Stimulated activated CD4-positive, alpha-beta T cell treated with anti-CD3 and anti-CD28 coated beads, Interleukin-4, amount 100 ng/mL, for 24 hours (primary cell): Measurements from ENCODE around the gene DOCK3.
A peak's percentile ranks its signal among the peaks of the same experiment; 100 is the strongest.
"Not testable (repeated sequence)": the region's sequence is repeated elsewhere in the genome, so short reads cannot be mapped to it uniquely, and the experiment has no call there.

ENCODE experiments used
- DNase-seq: peaks from one replicate; pipeline ENCODE4 v3.0.0-alpha.2; 2020

The DOCK3 gene

DNA sequence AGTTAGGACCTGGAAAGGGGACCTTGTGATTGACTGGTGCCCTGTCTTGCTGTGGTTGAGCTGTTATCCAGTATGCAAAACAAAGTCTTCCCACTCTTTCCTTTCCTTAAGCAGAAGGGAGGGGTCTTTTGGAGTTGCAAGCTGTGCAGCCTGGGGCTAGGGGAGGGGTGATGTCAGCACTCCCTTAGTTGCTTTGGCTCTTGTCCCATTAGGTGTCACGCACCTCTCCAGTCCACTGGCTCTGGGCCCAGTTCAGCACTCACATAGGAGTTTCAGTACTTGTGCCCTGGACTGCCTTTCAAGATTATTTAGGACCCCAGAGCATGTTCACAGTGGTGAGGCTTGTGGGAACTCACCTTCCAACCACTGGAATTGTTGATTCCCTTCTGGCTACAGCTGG lies 238.5 kb downstream of the DOCK3 start:
- no peak for DNase-seq

DNA sequence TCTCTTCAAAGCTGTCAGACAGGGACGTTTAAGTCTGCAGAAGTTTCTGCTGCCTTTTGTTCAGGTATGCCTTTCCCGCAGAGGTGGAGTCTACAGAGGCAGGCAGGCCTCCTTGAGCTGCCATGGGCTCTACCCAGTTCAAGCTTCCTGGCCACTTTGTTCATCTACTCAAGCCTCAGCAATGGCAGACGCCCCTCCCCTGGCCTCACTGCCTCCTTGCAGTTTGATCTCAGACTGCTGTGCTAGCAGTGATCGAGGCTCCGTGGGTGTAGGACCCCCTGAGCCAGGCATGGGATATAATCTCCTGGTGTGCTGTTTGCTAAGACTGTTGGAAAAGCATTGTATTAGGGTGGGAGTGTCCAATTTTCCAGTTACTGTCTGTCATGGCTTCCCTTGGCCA lies 247.3 kb downstream of the DOCK3 start:
- DNase-seq = not testable (repeated sequence)

DNA sequence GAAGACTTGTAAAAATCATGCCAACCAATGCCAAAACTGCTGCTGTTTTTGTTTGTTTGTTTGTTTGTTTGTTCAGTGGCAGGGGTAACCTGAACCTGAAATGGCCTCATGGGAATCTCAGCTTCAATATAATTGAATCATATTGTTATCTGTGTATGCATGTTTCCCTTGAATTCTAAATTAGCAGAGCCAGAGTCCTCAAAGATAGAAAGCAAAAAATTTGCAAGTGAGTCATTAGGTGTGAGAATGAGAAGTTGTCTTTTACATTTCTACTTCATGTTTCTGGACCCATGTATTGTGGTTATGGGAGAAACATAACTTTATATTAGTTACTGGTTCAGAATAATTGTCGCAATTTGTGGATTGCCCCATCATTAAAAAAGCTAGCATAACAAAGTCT lies 249.2 kb downstream of the DOCK3 start:
- DNase-seq = no peak

DNA sequence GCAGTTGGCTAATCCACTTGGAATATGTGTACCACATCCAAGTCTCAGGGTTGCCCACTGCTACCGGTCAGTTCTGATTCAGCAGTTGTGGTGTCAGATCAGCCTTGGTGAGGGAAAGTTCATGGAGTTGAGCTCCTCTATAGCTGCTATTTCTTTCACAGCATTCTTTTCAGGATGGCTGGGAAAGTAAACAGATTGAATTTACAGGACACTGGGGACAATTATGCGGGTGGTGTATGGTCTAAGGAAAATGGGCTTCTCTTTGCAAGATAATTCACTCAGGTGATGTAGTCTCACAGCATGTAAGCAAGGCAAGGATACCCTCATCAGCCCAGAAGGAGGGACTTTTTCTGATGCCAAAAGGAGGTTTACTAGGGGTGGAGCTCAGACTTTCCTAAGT lies 249.9 kb downstream of the DOCK3 start:
- DNase-seq = no peak

DNA sequence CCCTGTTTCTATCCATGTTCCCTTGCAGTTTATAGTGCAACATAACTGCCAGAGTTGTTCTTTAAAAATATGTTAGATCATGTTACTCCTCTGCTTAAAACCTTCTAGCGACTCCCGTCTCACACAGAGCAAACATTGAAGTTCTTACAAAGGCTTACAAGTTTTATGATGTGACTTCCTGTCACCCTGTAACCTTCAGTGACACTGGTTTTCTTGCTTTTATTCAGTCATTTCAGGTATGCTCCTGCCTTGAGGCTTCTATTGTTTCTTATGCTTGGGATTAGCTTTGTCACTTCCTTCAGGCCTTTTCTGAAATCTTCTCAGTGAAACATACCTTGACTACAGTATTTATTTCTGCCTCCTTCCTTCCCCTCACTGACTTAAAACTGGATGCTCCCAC lies 252.1 kb downstream of the DOCK3 start:
- DNase-seq = no peak

DNA sequence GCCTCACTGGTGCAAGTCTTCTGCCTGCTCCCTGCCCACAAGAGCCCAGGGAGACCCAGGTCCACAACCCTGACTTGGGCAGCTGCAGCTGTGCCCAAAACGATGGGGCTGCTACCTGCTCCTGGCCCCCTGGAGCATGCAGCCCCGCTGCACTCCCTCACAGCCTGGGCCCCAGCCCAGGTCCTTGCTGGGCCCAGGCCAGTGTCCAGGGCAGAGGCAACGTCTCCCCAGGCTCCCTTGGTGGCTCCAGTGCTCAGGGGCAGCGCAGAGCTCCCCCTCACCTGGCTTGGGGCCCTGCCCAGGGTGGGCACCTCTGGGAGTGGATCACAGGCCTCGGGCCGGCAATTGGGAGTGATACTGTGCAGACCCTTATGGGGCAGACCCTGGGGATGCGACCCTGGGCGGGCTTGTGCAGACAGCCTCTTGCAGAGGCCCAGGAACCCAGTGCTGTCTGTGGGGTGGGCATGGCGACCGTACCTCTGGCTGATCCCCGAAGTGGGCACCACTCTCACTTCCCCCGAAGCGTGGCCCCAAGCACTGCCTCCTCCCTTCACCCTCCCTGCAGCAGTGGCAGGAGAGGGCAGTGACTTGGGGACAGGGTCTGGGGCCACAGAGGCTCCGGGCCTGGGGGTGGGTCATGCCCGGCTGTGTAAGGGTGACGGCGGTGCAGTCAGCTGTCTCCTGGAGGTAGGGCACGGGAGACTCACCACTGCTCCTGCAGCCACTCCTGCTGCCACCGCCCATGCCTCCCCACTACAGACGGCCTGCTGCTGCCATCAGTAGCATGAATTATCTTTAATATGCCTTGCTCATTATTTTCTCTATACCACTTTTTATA lies 255.9 kb downstream of the DOCK3 start:
- DNase-seq = no peak

DNA sequence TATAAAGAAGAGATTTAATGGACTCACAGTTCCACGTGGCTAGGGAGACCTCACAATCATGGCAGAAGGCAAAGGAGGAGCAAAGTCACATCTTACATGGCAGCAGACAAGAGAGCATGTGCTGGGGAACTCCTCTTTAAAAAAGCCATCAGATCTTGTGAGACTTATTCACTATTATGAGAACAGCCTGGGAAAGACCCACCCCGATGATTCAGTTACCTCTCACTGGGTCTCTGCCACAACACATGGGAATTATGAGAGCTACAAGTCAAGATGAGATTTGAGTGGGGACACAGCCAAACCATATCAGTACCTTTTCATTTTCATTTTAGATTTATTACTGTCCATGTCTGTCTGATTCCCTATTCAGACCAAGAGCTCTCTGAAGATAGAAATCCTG lies 258.2 kb downstream of the DOCK3 start:
- DNase-seq = peak; percentile 7

DNA sequence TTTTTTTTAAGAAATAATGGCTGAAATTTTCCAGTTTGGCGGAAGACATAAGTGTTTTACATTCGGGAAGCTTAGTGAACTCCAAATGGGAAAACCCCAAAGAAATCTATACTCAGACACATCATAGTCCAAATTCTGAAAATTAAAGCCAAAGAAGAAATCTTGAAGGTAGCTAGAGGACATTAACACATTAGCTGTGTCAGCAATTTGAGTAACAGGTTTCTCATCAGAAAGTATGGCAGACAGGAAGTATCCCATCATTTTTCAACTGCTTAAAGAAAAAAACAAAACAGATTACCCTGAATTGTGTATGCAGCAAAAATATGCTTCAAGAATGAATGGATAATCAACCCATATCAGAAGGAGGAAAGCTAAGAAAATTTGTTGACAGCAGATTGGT lies 261.7 kb downstream of the DOCK3 start:
- DNase-seq = no peak

DNA sequence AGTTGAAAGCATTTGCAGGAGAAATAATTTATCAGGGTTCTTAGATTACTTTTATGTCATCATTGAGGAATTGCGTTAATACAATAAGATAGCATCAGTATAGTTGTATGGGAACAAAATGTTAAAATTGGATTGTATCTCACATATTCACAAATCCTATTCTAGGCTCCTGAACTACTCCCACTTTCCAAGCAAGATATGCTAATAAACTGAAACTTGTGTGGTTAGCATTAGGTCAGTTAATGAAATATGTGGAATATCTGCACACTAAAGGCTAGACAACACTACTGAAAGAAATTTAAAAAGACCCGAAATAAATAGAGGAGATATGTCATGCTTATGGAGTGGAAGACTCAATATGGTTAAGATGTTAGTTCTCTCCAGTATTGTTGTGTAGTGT lies 272.7 kb downstream of the DOCK3 start:
- no peak for DNase-seq

DNA sequence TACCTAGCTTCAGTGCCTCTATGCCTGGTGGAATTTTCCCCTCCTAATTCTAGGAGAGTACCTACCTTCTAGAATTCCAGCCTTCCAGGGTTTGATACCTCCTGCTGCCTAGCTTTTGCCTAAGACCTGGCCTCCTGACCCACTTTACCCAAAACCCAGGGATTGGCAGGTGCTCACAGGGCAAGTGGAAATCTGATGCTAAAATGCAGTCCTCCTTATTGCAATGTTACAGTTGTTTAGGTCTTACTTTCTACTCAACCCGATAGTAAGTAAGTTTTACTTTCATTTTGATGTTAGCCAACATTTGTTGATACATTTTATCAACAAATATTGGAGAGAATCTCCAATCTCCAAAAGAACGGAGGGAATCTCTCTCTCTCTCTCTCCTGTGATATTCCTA lies 275.9 kb downstream of the DOCK3 start:
- no peak for DNase-seq

DNA sequence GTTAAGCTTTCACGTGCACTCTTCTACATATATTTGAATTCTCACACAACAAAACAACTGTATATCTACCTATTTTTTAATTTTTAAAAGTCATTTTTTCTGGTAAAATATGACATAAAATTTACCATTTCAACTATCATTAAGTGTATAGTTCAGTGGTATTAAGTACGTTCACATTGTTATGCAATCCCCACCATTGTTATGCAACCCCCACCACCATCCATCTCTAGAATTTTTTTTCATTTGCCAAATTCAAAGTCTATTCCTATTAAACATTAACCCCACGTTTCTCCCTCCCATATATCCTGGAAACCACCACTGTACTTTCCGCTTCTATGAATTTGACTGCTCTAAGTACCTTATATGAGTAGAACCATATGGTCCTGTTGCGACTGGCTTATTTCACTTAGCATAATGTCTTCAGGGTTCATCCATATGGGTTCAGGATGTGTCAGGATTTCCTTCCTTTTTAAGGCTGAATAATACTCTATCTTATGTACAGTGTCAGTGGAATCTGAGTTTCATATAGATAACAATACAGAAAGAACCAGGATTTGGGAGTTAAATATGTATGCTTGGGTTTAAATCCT lies 279.2 kb downstream of the DOCK3 start:
- DNase-seq = no peak

DNA sequence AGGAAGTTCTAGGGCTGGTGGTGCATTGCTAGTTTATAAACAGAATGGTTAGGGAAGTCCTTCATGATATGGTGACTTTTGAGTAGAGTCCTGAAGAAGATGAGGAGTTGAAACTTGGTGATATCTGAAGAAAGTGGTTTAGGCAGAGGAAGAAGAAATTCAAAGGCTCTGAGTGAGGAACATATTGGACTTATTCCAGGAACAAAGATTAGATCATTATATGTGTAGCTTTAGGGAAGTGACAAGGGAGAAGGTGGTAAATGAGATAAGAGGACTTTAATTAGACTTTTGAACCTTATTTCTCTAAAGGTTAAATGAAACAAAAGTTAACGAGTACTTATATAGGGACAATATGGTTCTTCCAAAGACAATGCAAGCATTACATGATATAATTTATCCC lies 286.7 kb downstream of the DOCK3 start:
- no peak for DNase-seq

DNA sequence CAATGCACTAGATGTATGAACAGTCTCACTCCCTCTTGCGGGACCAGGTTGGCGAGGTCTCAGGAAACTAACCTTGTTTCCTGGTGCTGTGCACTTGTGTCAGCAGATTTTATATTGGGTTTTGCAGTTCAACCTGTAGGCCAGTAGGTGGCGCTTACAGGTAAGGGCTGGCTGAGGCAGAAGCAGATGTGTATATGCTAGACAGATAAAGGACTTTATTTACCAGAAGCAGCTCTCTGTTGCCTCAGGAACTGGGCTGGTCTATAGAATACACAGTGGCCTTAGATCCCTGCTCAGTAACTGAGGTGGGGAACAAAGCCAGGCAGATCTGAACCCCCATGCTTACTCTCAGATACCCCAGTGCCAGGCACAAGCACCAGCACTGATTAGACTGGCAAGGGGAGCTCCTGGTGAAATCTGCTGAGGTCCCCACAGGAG lies 296.8 kb downstream of the DOCK3 start:
- DNase-seq = peak; percentile 54

DNA sequence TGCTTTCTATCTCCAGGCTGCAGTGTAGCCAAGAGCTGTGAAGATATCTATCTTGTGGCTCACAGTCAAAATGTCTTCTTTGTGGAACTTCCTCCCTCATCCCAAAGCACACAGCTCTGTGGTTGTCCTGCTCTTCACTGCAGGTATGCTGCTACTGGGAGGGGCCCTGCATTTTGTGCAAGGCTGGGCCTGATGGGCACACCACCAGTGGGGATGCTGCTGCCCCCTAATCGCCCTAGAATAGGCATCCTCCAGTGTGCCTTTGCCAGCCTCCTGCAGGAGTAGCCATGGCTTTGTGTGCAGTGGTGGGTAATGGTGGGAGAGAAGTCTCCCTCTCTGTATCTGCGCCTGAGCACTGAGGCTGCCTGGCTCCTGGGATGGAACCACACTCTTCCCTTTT lies 297.3 kb downstream of the DOCK3 start:
- no peak for DNase-seq

DNA sequence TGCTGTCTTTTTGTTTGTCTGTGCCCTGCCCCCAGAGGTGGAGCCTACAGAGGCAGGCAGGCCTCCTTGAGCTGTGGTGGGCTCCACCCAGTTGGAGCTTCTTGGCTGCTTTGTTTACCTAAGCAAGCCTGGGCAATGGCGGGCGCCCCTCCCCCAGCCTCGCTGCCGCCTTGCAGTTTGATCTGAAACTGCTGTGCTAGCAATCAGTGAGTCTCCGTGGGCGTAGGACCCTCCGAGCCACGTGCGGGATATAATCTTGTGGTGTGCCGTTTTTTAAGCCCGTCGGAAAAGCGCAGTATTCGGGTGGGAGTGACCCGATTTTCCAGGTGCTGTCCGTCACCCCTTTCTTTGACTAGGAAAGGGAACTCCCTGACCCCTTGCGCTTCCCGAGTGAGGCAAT lies 303.9 kb downstream of the DOCK3 start:
- not testable (repeated sequence) for DNase-seq

DNA sequence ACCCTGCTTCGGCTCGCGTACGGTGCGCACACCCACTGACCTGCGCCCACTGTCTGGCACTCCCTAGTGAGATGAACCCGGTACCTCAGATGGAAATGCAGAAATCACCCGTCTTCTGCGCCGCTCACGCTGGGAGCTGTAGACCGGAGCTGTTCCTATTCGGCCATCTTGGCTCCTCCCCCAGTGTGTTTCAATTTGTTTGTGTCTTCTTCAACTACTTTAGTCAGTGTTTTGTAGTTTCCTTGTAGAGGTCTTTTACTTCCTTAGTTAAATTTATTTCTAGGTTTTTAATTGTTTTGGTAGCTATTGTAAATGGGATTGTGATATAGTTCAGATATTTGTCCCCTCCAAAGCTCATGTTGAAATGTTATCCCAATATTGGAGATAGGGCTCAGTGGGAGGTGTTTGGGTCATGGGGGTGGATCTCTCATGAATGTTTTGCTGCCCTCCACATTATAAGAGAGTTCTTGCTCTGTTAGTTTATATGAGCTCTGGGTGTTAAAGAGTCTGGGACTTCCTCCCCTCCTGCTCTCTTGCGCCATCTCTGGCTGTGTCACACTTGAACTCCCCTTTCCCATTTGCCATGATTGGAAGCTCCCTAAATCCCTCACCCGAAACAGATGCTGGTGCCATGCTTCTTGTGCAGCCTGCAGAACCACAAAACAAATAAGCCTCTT lies 304.4 kb downstream of the DOCK3 start:
- no peak for DNase-seq

DNA sequence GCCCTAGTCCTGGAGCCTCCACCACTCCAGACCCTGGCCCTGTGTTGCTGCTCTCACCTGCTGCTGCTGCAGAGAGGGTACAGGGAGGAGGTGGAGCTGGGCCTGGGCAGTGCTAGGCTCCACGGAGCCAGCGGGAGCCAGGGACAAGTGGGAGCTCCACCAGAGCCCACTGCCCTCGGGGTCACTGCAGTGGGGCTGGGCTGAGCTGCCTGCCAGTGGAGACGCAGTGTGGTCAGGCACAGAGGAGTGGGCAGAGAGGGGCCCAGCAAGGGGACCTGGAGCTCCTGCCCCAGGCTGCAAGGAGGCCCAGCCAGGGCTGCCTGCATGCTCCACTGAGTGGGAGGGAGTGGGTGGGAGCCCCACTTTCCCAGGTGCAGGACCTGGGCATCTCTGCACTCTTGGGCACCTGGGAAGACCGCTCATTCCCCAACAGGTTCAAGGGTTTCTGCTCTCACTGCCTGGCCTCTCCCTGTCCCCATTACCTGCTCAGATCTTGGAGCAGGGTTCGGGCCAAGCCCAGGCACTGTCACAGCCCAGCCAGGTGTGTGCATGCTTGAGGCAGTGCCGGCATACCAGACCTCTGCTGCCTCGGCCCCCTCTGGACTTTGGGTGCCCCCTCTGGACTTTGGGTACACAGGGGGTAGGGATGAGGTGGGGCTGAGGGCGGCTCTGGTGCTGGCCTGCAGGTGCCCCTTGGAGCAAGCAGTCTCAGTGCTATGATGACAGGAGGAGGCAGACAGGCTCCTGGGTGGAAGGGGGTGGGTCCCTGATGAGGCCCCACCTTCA lies 308.0 kb downstream of the DOCK3 start:
- DNase-seq = no peak

DNA sequence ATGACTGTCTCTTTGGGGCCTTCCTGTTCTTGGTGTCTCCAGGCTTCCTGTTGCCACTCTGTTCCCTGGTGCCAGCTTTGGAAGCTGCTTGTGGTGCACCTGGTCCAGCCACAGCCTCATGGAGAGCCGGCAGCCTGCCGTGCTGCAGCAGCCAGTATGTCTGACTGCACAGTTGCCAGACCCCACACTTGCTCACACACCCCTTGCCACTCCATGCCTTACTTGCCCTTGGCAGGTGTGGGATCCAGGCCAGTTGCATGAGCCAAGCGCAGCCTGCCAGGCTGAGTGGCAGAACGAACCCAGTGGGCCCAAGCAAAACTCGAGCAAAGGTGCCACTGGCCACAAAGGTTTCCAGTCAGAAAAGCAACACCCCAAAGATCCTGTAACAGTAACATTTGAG lies 309.2 kb downstream of the DOCK3 start:
- no peak for DNase-seq

DNA sequence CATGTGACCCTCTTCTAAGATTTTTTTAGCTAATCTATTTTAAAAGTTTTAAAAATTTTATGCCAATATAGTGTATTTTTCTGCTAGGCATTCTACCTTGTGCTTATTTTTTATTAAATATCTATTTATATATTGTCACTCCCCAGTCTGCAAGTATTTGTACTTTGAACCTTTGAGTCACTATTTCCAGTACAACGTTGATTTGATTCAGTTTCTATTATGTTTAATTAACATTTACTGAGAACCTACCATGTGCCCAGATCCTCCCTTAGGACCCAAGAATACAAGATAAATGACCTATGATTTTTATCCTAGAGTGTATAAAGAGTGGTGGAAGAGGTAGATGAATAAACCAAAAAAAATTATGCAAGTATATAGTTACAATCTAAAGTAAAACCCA lies 311.2 kb downstream of the DOCK3 start:
- no peak for DNase-seq

DNA sequence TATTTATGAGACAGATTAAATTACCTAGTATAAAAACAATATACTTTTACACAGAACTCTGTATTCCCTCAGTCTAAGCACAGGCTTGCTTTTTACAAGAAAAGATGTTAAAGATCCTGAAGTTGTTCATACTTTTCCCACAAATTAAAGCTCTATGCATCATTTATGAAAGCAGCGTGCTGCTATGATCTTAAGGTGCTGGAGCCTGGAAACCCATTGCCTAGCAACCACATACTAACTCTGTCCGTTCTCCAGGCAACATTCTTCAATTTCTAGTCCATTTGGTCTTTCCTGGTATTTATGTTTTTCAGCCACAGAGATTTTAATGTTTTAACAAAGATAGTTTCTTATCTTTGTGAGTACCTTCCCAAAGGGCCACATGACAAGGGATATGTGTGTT lies 312.0 kb downstream of the DOCK3 start:
- DNase-seq = no peak

DNA sequence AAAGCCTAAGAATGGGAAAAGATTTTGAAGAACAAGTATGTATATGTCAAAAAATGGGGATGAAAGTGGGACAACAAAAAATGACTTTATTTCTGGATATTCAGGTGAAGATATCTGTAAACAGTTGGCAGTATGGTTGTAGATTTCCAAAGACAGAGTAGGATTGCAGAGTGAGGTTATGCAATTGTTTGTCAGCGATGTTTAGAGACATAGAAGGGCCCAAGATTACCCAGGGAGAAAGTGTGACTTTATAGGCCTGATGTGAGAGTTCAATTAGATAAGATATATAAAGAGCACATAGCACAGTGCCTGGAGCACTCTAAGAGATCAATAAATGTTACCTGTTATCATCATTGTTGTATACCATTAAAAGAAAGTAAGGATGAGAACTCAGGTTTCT lies 319.8 kb downstream of the DOCK3 start:
- no peak for DNase-seq

DNA sequence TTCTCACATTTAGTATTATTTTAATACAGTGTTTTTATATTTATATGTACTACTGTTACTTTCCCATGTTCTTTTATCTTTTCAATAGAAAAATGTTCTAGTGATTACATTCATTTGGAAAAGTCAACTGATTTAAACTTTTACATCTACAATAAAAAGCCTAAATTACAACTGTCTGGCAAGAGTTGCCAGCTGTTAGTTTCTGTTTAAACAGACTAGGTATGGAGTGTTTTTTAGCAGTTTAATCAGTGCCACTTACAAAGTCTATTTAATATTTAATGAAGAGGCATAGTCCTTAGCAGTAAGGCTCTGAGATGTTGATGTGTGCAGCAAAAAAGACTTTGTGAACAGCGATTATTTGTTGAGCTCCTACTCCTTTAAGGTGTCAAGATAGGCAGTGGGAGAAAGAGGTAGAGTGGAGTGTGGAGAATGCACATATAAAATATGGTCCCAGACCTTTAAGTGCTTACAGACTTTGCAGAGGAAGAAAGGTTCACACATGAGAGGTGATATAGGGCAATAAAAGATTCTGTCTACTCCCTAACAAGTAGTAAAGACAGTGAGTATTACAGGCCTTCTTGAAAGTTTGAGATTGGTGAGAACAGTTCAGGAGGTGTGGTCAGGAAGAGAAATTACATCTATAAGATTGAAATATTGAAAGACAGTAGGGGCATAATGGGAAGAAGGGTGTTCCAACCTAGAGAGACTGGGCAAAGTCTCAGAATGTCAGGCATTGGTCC lies 320.5 kb downstream of the DOCK3 start:
- no peak for DNase-seq

DNA sequence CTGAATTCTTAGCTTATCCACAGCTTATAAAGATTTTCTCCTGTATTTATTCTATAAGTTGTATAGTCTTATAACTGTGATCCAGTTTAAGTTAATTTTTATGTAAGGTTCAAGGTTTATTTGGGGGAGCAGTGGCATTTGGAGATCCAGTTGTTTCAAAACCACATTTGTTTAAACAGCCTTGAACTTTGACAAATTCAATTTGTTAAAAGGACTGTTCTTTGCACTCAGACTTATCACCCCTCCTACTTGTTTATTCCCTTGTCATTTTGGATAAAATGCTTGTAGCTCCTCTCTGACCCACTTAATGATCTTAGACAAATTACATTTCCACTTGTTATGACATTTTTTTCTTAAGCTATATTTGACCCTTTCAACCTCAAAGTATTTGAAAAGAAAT lies 327.8 kb downstream of the DOCK3 start:
- no peak for DNase-seq
